Measurements from ENCODE around the gene PLRG1. TPM values are rescaled to one million over a fixed set of nuclear protein-coding genes. Genes with fewer than 3 reads are reported as not detected.
"Not testable (repeated sequence)": the region's sequence is repeated elsewhere in the genome, so short reads cannot be mapped to it uniquely, and the experiment has no call there.

PLRG1 gene
- 28.3 TPM for total RNA-seq

GRCh38 chr4:154549894-154550790 lies at the start of gene PLRG1:
Gene PLRG1 (minus strand): TSS chr4:154550400. CDS start chr4:154550308, 92 bp downstream.
- peak; percentile 94 for ATAC-seq
- DNase-seq (ENCODE audit: low spot score) = peak; percentile 97

GRCh38 chr4:154597798-154598774 lies 47.9 kb upstream of the PLRG1 start:
- DNase-seq (ENCODE audit: low spot score) = no peak
- ATAC-seq = peak; percentile 65

GRCh38 chr4:154597281-154597680 lies 47.1 kb upstream of the PLRG1 start:
- not testable (repeated sequence) for DNase-seq (ENCODE audit: low spot score)
- ATAC-seq = peak; percentile 16

- ATAC-seq (peak; percentile 9), DNase-seq (ENCODE audit: low spot score) (no peak)
Observed at GRCh38 chr4:154595807-154596206, 45.6 kb upstream of the PLRG1 start.

GRCh38 chr4:154594343-154594742 lies 44.1 kb upstream of the PLRG1 start:
- ATAC-seq; DNase-seq (ENCODE audit: low spot score): not testable (repeated sequence)

- DNase-seq (ENCODE audit: low spot score) (no peak), ATAC-seq (no peak)
Observed at GRCh38 chr4:154593868-154594267, 43.7 kb upstream of the PLRG1 start.

- DNase-seq (ENCODE audit: low spot score) (no peak), ATAC-seq (no peak)
Observed at GRCh38 chr4:154591890-154592289, 41.7 kb upstream of the PLRG1 start.

GRCh38 chr4:154590329-154591006 lies 40.3 kb upstream of the PLRG1 start, which contains the start of gene FGA:
Gene FGA (minus strand): TSS chr4:154590742. CDS start chr4:154590687, 55 bp downstream.
- DNase-seq (ENCODE audit: low spot score) (peak; percentile 80), ATAC-seq (peak; percentile 59)

GRCh38 chr4:154589296-154590197 lies 39.3 kb upstream of the PLRG1 start:
- ATAC-seq (no peak), DNase-seq (ENCODE audit: low spot score) (no peak)

GRCh38 chr4:154588198-154588597 lies 38.0 kb upstream of the PLRG1 start:
- no peak for DNase-seq (ENCODE audit: low spot score)

GRCh38 chr4:154586296-154587033 lies 36.3 kb upstream of the PLRG1 start:
- ATAC-seq (peak; percentile 25), DNase-seq (ENCODE audit: low spot score) (no peak)

More at GRCh38 chr4:154588198-154588597, 38.0 kb upstream of the PLRG1 start:
- ATAC-seq = no peak

- peak; percentile 23 for ATAC-seq
Observed at GRCh38 chr4:154585369-154586018, 35.3 kb upstream of the PLRG1 start.

GRCh38 chr4:154584259-154584658 lies 34.1 kb upstream of the PLRG1 start:
- peak; percentile 26 for ATAC-seq
- DNase-seq (ENCODE audit: low spot score) = no peak

More at GRCh38 chr4:154585369-154586018, 35.3 kb upstream of the PLRG1 start:
- no peak for DNase-seq (ENCODE audit: low spot score)

- ATAC-seq = no peak
- DNase-seq (ENCODE audit: low spot score) = no peak
Observed at GRCh38 chr4:154583677-154584076, 33.5 kb upstream of the PLRG1 start.

- DNase-seq (ENCODE audit: low spot score) (no peak), ATAC-seq (no peak)
Observed at GRCh38 chr4:154583230-154583629, 33.0 kb upstream of the PLRG1 start.

GRCh38 chr4:154582723-154583122 lies 32.5 kb upstream of the PLRG1 start:
- DNase-seq (ENCODE audit: low spot score) (no peak), ATAC-seq (no peak)

- DNase-seq (ENCODE audit: low spot score) (no peak), ATAC-seq (no peak)
Observed at GRCh38 chr4:154579927-154580326, 29.7 kb upstream of the PLRG1 start.

- DNase-seq (ENCODE audit: low spot score) (no peak), ATAC-seq (no peak)
Observed at GRCh38 chr4:154578919-154579318, 28.7 kb upstream of the PLRG1 start.
